ENCODE measurements around the gene UBQLN4.

DNA sequence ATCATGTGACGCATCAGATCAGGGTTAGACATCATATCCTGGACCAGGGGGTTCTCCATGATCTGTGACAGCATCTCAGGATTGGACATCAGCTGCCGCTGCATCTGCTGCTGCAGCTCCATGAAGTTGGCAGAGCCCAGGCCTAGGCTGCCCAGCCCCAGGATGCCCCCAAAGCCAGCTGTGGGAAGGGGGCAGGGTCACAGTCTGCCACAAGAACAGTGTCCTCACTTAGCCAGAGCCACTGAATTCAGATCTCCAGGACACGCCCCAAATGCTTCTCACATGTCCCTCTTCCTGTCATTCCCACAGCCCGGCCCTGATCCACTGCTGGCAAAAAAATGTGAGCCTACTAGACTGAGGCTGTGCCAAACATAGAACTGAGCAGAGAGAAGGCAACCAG is 3.2 kb downstream of the UBQLN4 start:
- TF ChIP-seq TAF1 (conservative IDR thresholded peaks at IDR 0.05), result no peak
- TF ChIP-seq, protein P1, sequence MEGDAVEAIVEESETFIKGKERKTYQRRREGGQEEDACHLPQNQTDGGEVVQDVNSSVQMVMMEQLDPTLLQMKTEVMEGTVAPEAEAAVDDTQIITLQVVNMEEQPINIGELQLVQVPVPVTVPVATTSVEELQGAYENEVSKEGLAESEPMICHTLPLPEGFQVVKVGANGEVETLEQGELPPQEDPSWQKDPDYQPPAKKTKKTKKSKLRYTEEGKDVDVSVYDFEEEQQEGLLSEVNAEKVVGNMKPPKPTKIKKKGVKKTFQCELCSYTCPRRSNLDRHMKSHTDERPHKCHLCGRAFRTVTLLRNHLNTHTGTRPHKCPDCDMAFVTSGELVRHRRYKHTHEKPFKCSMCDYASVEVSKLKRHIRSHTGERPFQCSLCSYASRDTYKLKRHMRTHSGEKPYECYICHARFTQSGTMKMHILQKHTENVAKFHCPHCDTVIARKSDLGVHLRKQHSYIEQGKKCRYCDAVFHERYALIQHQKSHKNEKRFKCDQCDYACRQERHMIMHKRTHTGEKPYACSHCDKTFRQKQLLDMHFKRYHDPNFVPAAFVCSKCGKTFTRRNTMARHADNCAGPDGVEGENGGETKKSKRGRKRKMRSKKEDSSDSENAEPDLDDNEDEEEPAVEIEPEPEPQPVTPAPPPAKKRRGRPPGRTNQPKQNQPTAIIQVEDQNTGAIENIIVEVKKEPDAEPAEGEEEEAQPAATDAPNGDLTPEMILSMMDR (IDR thresholded peaks at IDR 0.05; ENCODE audit: low read depth, low read length, missing input control), result no peak
- TF ChIP-seq, protein P2, sequence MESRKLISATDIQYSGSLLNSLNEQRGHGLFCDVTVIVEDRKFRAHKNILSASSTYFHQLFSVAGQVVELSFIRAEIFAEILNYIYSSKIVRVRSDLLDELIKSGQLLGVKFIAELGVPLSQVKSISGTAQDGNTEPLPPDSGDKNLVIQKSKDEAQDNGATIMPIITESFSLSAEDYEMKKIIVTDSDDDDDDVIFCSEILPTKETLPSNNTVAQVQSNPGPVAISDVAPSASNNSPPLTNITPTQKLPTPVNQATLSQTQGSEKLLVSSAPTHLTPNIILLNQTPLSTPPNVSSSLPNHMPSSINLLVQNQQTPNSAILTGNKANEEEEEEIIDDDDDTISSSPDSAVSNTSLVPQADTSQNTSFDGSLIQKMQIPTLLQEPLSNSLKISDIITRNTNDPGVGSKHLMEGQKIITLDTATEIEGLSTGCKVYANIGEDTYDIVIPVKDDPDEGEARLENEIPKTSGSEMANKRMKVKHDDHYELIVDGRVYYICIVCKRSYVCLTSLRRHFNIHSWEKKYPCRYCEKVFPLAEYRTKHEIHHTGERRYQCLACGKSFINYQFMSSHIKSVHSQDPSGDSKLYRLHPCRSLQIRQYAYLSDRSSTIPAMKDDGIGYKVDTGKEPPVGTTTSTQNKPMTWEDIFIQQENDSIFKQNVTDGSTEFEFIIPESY (IDR thresholded peaks at IDR 0.05), result no peak

Data from liver (tissue), 3 donors.